SU-DHL-6 (cell line): Measurements from ENCODE around the gene ILDR2.

Experiments
- EZH2phosphoT487 ChIP-seq: fragments of 200-600 bp; sonication (generic), shearing (Covaris generic); conservative IDR thresholded peaks from 2 replicates; pipeline ENCODE4 v1.6.1; 2018; ENCODE audit warnings: mild to moderate bottlenecking, antibody characterized with exemption, low read length, moderate library complexity, mixed read lengths
- TF ChIP-seq, protein P1 (sequence below): fragments of 200-600 bp; sonication (generic); IDR thresholded peaks from one replicate; pipeline ENCODE4 v1.5.1; 2017; ENCODE audit warnings: antibody characterized with exemption, mild to moderate bottlenecking, low read length, moderate library complexity; ENCODE audit not compliant: insufficient read depth, poor library complexity, severe bottlenecking

DNA sequence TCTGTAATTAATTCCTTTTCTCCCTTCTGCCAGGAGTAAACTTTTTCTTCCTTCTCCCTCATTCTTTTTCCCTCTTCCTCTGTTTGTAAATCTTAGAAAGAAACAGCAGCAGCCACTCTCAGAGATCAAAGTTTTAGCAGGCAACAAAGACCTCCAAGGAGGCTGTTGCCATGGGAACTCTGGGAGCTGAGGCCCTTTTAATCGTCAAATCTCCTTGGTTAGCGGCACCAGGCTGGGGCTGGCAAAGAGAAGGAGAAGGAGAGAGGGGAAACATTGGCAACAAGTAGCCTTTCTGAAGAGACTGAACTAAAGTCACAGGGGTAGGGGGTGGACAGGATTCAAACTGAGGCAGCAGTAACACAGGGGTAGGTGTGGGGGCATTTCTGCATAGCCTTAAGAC lies 25.2 kb downstream of the ILDR2 start:
- no peak for TF ChIP-seq EZH2phosphoT487
- TF ChIP-seq, protein P1, sequence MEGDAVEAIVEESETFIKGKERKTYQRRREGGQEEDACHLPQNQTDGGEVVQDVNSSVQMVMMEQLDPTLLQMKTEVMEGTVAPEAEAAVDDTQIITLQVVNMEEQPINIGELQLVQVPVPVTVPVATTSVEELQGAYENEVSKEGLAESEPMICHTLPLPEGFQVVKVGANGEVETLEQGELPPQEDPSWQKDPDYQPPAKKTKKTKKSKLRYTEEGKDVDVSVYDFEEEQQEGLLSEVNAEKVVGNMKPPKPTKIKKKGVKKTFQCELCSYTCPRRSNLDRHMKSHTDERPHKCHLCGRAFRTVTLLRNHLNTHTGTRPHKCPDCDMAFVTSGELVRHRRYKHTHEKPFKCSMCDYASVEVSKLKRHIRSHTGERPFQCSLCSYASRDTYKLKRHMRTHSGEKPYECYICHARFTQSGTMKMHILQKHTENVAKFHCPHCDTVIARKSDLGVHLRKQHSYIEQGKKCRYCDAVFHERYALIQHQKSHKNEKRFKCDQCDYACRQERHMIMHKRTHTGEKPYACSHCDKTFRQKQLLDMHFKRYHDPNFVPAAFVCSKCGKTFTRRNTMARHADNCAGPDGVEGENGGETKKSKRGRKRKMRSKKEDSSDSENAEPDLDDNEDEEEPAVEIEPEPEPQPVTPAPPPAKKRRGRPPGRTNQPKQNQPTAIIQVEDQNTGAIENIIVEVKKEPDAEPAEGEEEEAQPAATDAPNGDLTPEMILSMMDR = no peak
